Erythroblast (primary cell): ENCODE data around the gene MTF2.

Experiments used
- GATA1 ChIP-seq: IDR thresholded peaks from 2 replicates; pipeline ENCODE4 v1.6.1; 2011; ENCODE audit warnings: low read depth, mild to moderate bottlenecking, control low read depth, low read length, moderate library complexity
- POLR2A ChIP-seq: IDR thresholded peaks from 2 replicates; pipeline ENCODE4 v1.6.1; 2011; ENCODE audit warnings: mild to moderate bottlenecking, low read length

GRCh38 chr1:93095804-93096585 is 16.9 kb downstream of the MTF2 start:
- TF ChIP-seq POLR2A, result no peak
- no peak for TF ChIP-seq GATA1
